WTC11 (cell line): ENCODE measurements around the gene SUN2.

Experiments
- USF2 ChIP-seq: sonication (generic); formaldehyde crosslinking; IDR thresholded peaks from 2 replicates; pipeline ENCODE4 v1.8.1; 2023; ENCODE audit warnings: mild to moderate bottlenecking, missing genetic modification reagents, moderate library complexity
- ZNF232 ChIP-seq: sonication (generic); formaldehyde crosslinking; IDR thresholded peaks from 2 replicates; pipeline ENCODE4 v1.8.0; 2022; ENCODE audit warnings: mild to moderate bottlenecking, missing genetic modification reagents
- TF ChIP-seq, protein P1 (sequence below): sonication (generic); formaldehyde crosslinking; conservative IDR thresholded peaks from 2 replicates; pipeline ENCODE4 v1.8.1; 2022; ENCODE audit warnings: mild to moderate bottlenecking, missing genetic modification reagents

DNA sequence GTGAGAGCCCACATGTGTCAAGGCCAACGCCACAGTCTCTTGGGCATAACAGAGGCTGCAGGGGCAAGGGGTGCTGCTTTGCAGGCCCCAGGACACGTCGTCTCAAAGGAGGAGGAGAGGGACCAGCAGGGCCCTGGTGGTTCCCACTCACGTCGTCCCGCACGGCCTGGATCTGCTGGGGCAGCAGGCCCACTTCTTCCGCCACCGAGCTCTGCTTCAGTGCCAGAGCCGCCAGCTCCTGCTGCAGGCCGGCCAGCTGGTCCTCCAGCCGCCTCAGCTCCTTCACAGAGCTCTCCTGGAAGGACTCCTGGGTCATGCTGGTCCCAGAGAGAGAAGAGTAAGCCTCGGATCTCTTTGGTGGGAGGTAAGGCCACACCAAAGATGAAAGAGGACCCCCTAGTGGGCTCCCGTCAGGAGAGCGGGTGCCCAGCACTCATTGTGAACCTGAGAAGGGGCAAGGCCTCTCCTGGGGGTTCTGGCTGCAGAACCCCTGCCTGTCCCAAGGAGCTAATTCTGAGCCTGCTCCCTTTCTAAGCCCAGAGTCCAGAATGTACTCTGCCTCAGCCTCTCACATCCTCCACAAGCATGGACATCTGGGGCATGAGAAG, 15.6 kb downstream of the SUN2 start:
- TF ChIP-seq, protein P1, sequence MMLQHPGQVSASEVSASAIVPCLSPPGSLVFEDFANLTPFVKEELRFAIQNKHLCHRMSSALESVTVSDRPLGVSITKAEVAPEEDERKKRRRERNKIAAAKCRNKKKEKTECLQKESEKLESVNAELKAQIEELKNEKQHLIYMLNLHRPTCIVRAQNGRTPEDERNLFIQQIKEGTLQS = no peak
- TF ChIP-seq USF2 (CRISPR knock-in tag) = no peak
- no peak for TF ChIP-seq ZNF232 (CRISPR knock-in tag)
